ENCODE results near the gene GPR151. TPM values are rescaled to one million over a fixed set of nuclear protein-coding genes. Genes with fewer than 3 reads are reported as not detected.

The GPR151 gene
- polyA plus RNA-seq, 2 of the 4 experiments (the other 2 are of a cell fraction) = not detected

- POLR2A ChIA-PET = no interaction called here
- DNase-seq (ENCODE audit: low read depth in 1 of 2, low spot score in 1 of 2) = peak in 1 of 2 experiments; percentile 25
- Histone ChIP-seq H3K4me2 (no peak overlapping the region), H3K4me1 (peaks cover 14% of the 10 kb centered on the region; the same call in 1 of the 3 replicates), H3K9me3 (no peaks in the 10 kb centered on the region), H3K4me3 (no peak overlapping the region), H3K27ac (no peak overlapping the region)
- FAIRE-seq = peak; percentile 54
- TF ChIP-seq CTCF (IDR thresholded peaks at IDR 0.05) = peak; percentile 62
- no peak for TF ChIP-seq USF2 (IDR thresholded peaks at IDR 0.05)
- 44% methylated on average over 3 of the region's 3 CpGs for WGBS (ENCODE audit: missing lambda C conversion rate)
- CTCF ChIA-PET = interaction anchor here (0.7 to 1.6 kb wide), 6 partner anchors 9 to 722 kb away, joined by 3 to 7 read pairs (median 4); no protein-coding TSS in a partner anchor
- ATAC-seq = peak in 1 of 2 experiments; percentile 83; a peak in 3 of 6 replicates
Observed at GRCh38 chr5:146466521-146467349, 49.3 kb downstream of the GPR151 start.

- POLR2A ChIA-PET = no interaction called here
- Histone ChIP-seq H3K9me3 (no peaks in the 10 kb centered on the region), H3K4me2 (no peak overlapping the region), H3K27ac (no peak overlapping the region), H3K4me1 (peaks cover 14% of the 10 kb centered on the region; the same call in 1 of the 3 replicates), H3K4me3 (no peak overlapping the region)
- no peak for ATAC-seq
- TF ChIP-seq CHD4 (IDR thresholded peaks at IDR 0.05; ENCODE audit: borderline replicate concordance) (no peak), PBX3 (IDR thresholded peaks at IDR 0.05) (no peak)
- CTCF ChIA-PET = interaction anchor here (0.9 kb wide), 1 partner anchor 13 kb away, joined by 5 read pairs; no protein-coding TSS in a partner anchor
- FAIRE-seq = no peak
- 93% methylated on average over 6 of the region's 6 CpGs for WGBS (ENCODE audit: missing lambda C conversion rate)
- no peak for DNase-seq (ENCODE audit: low read depth in 1 of 2, low spot score in 1 of 2)
Observed at GRCh38 chr5:146463446-146463845, 52.5 kb downstream of the GPR151 start.

Small RNAs within 50 kb of the gene (small RNA-seq; reads per million reads assigned to genes)
- 0 reads per million in 6 experiments for gene RF02271

Other genes with a start within 250 kb of the GPR151 start
- gene POU4F3, start 177.4 kb downstream of the GPR151 start, polyA plus RNA-seq (2011; rRNA removed) = 0.10 and 0.13 TPM in 2 replicates
- gene POU4F3, start 177.4 kb downstream of the GPR151 start, polyA plus RNA-seq (2017; fragmentation: RNase III; extraction: RNeasy Plus Mini Kit Qiagen cat#74134 plus additional on column Dnase treatment) = 0.05 to 0.11 TPM (median 0.08 TPM) in 3 replicates
- gene TCERG1, start 68.9 kb downstream of the GPR151 start, polyA plus RNA-seq (2011; rRNA removed) = 73.8 and 83.3 TPM in 2 replicates
- gene TCERG1, start 68.9 kb downstream of the GPR151 start, polyA plus RNA-seq (2017; fragmentation: RNase III; extraction: RNeasy Plus Mini Kit Qiagen cat#74134 plus additional on column Dnase treatment) = 47.0 to 52.2 TPM (median 49.1 TPM) in 3 replicates

Data from A549 (cell line).